ENCODE measurements around the gene SYNGR4. TPM values are rescaled to one million over a fixed set of nuclear protein-coding genes. Genes with fewer than 3 reads are reported as not detected.

The SYNGR4 gene
- total and polyA plus RNA-seq, 2 experiments from 2014 or later: not detected

DNA sequence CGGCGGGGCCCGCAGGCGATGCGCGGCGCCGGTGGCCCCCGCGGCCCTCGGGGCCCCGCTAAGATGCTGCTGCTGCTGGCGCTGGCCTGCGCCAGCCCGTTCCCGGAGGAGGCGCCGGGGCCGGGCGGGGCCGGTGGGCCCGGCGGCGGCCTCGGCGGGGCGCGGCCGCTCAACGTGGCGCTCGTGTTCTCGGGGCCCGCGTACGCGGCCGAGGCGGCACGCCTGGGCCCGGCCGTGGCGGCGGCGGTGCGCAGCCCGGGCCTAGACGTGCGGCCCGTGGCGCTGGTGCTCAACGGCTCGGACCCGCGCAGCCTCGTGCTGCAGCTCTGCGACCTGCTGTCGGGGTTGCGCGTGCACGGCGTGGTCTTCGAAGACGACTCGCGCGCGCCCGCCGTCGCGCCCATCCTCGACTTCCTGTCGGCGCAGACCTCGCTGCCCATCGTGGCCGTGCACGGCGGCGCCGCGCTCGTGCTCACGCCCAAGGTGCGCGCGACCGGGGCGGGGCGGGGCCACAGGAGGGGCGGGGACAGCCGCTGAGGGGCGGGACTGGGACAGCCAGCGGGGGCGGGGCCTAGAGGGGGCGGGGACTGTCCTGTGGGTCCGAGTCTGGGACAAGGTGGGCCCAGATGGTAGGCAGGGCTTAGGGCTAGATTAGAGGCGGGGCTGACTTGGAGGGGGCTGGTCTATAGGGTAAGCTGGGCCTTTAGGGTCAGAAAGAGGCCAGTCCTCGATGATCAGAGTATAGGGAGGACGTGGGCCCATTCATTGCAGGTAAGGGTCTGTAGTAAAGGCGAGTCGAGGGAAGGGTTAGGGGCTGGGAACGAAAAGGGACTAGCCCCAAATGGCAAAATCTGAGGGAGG, 34.4 kb downstream of the SYNGR4 start:
- H3K36me3 ChIP-seq (ENCODE audit: low read depth): no peaks in the 10 kb centered on the region
- H3K4me2 ChIP-seq (ENCODE audit: unreplicated experiment): peak overlapping the region; percentile 98
- H3F3A ChIP-seq (ENCODE audit: insufficient read depth): peaks cover 19% of the 10 kb centered on the region
- H3K9me2 ChIP-seq (ENCODE audit: insufficient read depth): no peaks in the 10 kb centered on the region
- no peaks in the 10 kb centered on the region for H3K79me2 ChIP-seq (ENCODE audit: insufficient read depth)
- H3K4me1 ChIP-seq (ENCODE audit: insufficient read depth): peaks cover 11% of the 10 kb centered on the region
- no peaks in the 10 kb centered on the region for H3K9me3 ChIP-seq (ENCODE audit: low read depth)
- H3K4me3 ChIP-seq: peak overlapping the region; percentile 92
- H2AFZ ChIP-seq: peak overlapping the region; percentile 90
- peak overlapping the region; percentile 91 for H3K27ac ChIP-seq
- peaks cover 3% of the 10 kb centered on the region; the same call in 1 of the 2 replicates for H3K27me3 ChIP-seq (replicated peaks; ENCODE audit: insufficient read depth)
- DNase-seq: peak; percentile 93
- WGBS, 2 experiments (ENCODE audit: low coverage in 1 of 2, low lambda C conversion rate in 2 of 2, missing lambda C conversion rate in 2 of 2): 8 to 12% methylated on average over 45 to 92 of the region's 104 CpGs
- in situ Hi-C loops (cut with MboI): no loop called here
- TF ChIP-seq EZH2phosphoT487 (IDR thresholded peaks at IDR 0.05; ENCODE audit: insufficient read depth, low read depth): no peak
- TF ChIP-seq EZH2 (IDR thresholded peaks at IDR 0.05; ENCODE audit: insufficient read depth, poor library complexity, severe bottlenecking): no peak
- H3K9ac ChIP-seq: peak overlapping the region; percentile 99
- no peaks in the 10 kb centered on the region for H4K20me1 ChIP-seq (ENCODE audit: insufficient read depth)

DNA sequence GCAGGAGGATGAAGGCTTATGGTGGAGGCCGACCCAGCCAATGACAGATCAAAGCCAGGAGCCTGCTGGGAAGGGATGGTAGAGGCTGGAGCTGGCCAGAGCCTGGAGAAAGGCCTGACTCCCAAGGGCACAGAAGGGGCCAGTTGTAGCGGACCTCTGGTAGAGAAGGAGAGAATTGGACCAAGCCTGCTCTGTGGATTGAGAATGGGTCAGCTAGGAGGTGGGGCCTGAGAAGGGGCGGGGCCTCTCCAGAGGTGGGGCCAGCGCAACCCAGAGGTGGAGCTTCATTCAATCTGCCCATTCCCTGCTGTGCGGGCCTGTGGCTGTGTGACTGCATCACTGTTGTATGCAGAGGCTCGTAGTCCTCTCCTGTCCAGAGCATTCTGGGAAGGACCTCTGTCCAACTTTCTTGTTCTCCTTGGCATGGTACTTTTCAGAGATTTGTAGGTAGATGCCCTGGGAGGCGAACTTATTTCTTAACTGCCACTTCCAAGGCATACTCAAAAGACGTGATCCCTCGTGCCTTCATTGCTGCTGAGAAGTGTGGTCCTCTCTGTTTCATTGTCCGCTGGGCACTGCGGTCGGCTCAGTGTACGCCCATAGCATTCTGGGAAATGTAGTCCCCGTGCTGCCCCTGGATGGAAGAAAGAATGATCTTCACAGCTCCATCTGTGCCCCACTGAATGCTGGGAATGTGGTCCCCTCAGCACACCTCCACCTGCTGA, 36.0 kb downstream of the SYNGR4 start:
- no peaks in the 10 kb centered on the region for H3K9me2 ChIP-seq (ENCODE audit: insufficient read depth)
- no peaks in the 10 kb centered on the region for H3K36me3 ChIP-seq (ENCODE audit: low read depth)
- WGBS, 2 experiments (ENCODE audit: low coverage in 1 of 2, low lambda C conversion rate in 2 of 2, missing lambda C conversion rate in 2 of 2): 16 to 21% methylated on average over 14 of the region's 14 CpGs
- H3K9ac ChIP-seq: peak overlapping the region; percentile 57; the same call in 1 of the 2 replicates
- no peaks in the 10 kb centered on the region; the same call in 1 of the 2 replicates for H3K27me3 ChIP-seq (replicated peaks; ENCODE audit: insufficient read depth)
- H3F3A ChIP-seq (ENCODE audit: insufficient read depth): peaks cover 19% of the 10 kb centered on the region
- no peaks in the 10 kb centered on the region for H3K79me2 ChIP-seq (ENCODE audit: insufficient read depth)
- TF ChIP-seq EZH2phosphoT487 (IDR thresholded peaks at IDR 0.05; ENCODE audit: insufficient read depth, low read depth): no peak
- no peak for TF ChIP-seq EZH2 (IDR thresholded peaks at IDR 0.05; ENCODE audit: insufficient read depth, poor library complexity, severe bottlenecking)
- in situ Hi-C loops (cut with MboI): no loop called here
- no peaks in the 10 kb centered on the region for H3K9me3 ChIP-seq (ENCODE audit: low read depth)
- peak overlapping the region; percentile 86 for H2AFZ ChIP-seq
- peak overlapping the region; percentile 64 for H3K27ac ChIP-seq
- peak overlapping the region; percentile 67 for H3K4me3 ChIP-seq
- peaks cover 11% of the 10 kb centered on the region for H3K4me1 ChIP-seq (ENCODE audit: insufficient read depth)
- no peaks in the 10 kb centered on the region for H4K20me1 ChIP-seq (ENCODE audit: insufficient read depth)
- peak; percentile 95 for DNase-seq
- H3K4me2 ChIP-seq (ENCODE audit: unreplicated experiment): peak overlapping the region; percentile 82

DNA sequence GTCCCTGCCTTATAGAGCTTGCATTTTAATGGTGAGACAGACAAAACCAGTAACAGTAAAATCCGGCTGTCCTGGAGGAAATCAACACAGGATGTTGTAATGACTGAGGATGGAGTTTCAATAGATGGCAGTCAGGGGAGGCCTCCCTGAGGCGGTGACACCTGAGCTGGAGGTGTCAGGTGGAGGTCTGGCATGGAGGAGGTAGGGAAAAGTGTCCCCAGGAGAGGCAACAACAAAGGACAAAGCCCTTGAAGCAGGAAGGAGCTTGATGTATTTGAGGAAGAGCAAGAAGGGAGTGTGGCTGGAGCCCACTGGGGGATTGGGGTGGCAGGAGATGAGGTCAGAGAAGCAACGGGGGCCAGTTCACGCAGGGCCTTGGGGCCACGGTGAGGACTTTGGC, 37.1 kb downstream of the SYNGR4 start:
- in situ Hi-C loops (cut with MboI): no loop called here
- DNase-seq: no peak
- Histone ChIP-seq H3K79me2 (ENCODE audit: insufficient read depth) (no peaks in the 10 kb centered on the region), H3K4me2 (ENCODE audit: unreplicated experiment) (no peak overlapping the region), H3K27ac (no peak overlapping the region), H3F3A (ENCODE audit: insufficient read depth) (peaks cover 19% of the 10 kb centered on the region), H2AFZ (no peak overlapping the region), H3K27me3 (replicated peaks; ENCODE audit: insufficient read depth) (no peaks in the 10 kb centered on the region), H3K9me2 (ENCODE audit: insufficient read depth) (no peaks in the 10 kb centered on the region), H3K36me3 (ENCODE audit: low read depth) (no peaks in the 10 kb centered on the region), H4K20me1 (ENCODE audit: insufficient read depth) (no peaks in the 10 kb centered on the region), H3K9me3 (ENCODE audit: low read depth) (no peaks in the 10 kb centered on the region), H3K4me1 (ENCODE audit: insufficient read depth) (peaks cover 11% of the 10 kb centered on the region), H3K4me3 (no peak overlapping the region), H3K9ac (no peak overlapping the region)
- 95 to 96% methylated on average over 5 of the region's 5 CpGs for WGBS, 2 experiments (ENCODE audit: low coverage in 1 of 2, low lambda C conversion rate in 2 of 2, missing lambda C conversion rate in 2 of 2)
- no peak for TF ChIP-seq EZH2phosphoT487 (IDR thresholded peaks at IDR 0.05; ENCODE audit: insufficient read depth, low read depth)
- TF ChIP-seq EZH2 (IDR thresholded peaks at IDR 0.05; ENCODE audit: insufficient read depth, poor library complexity, severe bottlenecking): no peak

DNA sequence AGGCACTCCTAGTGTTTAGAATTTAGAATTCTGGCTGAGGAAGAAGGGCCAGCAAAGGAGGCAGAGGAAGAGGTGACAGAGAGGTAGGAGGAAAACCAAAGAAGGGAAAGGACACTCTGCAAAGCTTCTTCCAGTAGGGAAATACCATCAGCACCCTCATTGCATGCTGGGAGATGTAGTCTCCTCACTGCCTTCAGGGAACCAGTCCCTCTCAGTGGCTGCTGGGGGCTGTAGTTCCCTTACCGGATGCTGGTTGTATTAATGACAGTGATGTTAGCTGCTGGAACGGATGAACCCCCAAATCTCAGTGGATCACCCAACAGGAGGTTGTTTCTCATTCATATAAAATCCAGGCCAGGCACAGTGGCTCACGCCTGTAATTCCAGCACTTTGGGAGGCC, 39.4 kb downstream of the SYNGR4 start:
- TF ChIP-seq EZH2 (IDR thresholded peaks at IDR 0.05; ENCODE audit: insufficient read depth, poor library complexity, severe bottlenecking) (no peak), EZH2phosphoT487 (IDR thresholded peaks at IDR 0.05; ENCODE audit: insufficient read depth, low read depth) (no peak)
- WGBS, 2 experiments (ENCODE audit: low coverage in 1 of 2, low lambda C conversion rate in 2 of 2, missing lambda C conversion rate in 2 of 2): 63 to 69% methylated on average over 3 of the region's 3 CpGs
- Histone ChIP-seq H3K36me3 (ENCODE audit: low read depth) (no peaks in the 10 kb centered on the region), H3K9me3 (ENCODE audit: low read depth) (no peaks in the 10 kb centered on the region), H3K9me2 (ENCODE audit: insufficient read depth) (no peaks in the 10 kb centered on the region), H3K27ac (no peak overlapping the region), H3K79me2 (ENCODE audit: insufficient read depth) (no peaks in the 10 kb centered on the region), H3K4me3 (no peak overlapping the region), H3F3A (ENCODE audit: insufficient read depth) (peaks cover 8% of the 10 kb centered on the region), H3K9ac (no peak overlapping the region), H3K27me3 (replicated peaks; ENCODE audit: insufficient read depth) (no peaks in the 10 kb centered on the region), H2AFZ (no peak overlapping the region), H4K20me1 (ENCODE audit: insufficient read depth) (no peaks in the 10 kb centered on the region), H3K4me1 (ENCODE audit: insufficient read depth) (no peaks in the 10 kb centered on the region), H3K4me2 (ENCODE audit: unreplicated experiment) (no peak overlapping the region)
- in situ Hi-C loops (cut with MboI): no loop called here
- peak; percentile 65 for DNase-seq
